Breast epithelium (tissue), 3 donors: ENCODE data around the gene SESN2.

Experiments used
- CTCF ChIP-seq, 3 donors: fragments of 450-650 bp; IDR thresholded peaks; one replicate each; pipeline ENCODE4 v1.5.1; 2016 to 2017; ENCODE audit warnings: antibody characterized with exemption in 3 of 3, mild to moderate bottlenecking in 3 of 3, moderate library complexity in 3 of 3
- POLR2AphosphoS5 ChIP-seq, 3 donors: sonication (generic); formaldehyde crosslinking; IDR thresholded peaks; one replicate each; pipeline ENCODE4 v1.6.1; 2017; ENCODE audit warnings: antibody characterized with exemption in 3 of 3

GRCh38 chr1:28317014-28317413, 57.7 kb downstream of the SESN2 start:
- no peak for TF ChIP-seq CTCF (IDR thresholded peaks at IDR 0.05)
- no peak for TF ChIP-seq POLR2AphosphoS5 (IDR thresholded peaks at IDR 0.05)
